GM21381 (cell line): ENCODE data around the gene CHMP6.

Experiments
- ATAC-seq: cut with Tn5 transposase; IDR thresholded peaks from one replicate; pipeline ENCODE4 v1.9.1; 2021; ENCODE audit warnings: mild to moderate bottlenecking, moderate library complexity; ENCODE audit not compliant: unreplicated experiment

The CHMP6 gene

DNA sequence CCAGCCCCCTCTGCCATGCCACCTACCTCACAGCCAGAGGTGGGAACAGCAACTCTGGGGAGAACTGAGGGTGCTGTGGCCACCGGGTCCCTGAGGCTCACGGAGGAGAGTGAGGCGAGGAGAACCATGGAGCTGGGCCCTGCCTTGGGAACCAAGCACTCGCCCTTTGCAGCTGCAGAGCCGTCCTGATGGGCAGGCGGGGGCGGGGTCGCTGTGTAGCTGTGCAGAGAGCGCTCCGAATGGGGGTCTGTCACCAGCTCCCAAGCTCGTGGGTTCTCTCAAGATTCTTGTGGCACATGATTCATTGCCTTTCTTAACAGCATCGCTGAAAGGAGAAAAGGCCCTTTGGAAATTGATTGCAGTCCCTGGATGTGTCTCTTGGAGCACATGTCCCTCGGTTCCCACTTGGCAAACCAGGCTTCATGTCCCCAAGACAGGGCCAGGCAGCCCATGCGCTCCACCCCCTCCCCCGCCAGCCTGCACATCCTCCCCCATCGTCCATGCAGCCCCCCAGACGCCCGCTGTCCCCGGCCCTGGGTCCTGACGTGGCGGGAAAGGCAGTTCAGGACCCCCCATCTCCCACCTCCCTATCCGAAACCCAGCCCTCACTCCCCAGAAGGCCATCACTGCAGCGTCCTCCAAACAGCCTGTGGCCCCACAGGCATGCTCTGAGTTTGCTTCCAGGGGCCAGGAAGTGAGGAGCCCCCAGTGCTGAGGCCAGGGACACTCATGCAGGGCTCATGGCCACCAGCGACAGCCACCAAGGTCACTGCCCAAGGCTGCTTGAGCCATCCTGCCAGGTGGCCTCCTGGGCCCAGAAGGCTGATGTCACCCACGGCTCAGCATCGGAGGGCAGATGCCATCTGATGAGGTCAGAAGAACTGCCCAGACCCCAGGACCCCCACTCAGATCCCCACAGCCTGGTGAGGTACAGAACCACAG lies 20.6 kb upstream of the CHMP6 start:
- ATAC-seq = no peak

DNA sequence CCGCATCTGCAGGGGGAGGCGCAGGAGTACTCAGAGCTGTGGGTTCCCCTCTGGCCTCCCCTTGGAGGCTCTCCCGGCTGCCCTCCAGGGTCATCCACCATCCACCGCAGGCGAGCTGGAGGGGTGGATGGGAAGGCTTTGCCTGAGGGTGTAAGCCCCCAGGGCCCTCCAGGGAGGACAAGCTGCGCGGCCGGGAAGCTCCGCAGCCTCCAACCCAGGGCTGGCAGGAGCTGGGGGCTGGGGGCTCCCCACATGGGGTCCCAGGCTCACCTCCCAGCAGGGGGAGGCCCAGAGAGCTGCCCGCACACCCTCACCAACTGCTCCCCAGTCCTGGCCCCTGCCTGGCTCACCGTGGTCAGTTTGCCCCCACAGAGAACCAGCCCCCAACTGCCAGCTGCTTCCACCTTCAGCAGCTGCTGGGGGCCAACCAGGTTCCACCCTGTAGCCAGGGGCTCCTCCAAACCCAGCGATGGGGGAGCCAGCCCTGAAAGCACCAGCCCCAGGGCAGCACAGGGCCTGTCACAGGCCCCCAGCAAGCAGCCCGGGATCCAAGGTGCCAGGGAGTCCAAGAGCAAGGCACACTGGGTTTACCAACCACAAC lies 19.8 kb upstream of the CHMP6 start:
- no peak for ATAC-seq

DNA sequence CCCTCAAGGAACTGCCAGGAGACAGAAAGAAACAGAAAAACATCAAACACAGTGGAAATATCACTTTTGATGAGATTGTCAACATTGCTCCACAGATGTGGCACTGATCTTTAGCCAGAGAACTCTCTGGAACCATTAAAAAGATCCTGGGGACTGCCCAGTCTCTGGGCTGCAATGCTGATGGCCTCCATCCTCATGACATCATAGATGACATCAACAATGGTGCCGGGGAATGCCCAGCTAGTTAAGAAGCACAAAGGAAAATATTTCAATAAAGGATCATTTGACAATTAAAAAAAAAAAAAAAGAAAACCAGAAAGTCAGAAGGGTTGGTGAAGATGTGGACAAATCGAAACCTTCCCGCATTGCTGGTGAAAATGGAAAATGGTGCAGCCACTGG lies 14.9 kb upstream of the CHMP6 start:
- ATAC-seq = no peak

- ATAC-seq = no peak
Measured at GRCh38 chr17:80977172-80977571, 14.5 kb upstream of the CHMP6 start.

DNA sequence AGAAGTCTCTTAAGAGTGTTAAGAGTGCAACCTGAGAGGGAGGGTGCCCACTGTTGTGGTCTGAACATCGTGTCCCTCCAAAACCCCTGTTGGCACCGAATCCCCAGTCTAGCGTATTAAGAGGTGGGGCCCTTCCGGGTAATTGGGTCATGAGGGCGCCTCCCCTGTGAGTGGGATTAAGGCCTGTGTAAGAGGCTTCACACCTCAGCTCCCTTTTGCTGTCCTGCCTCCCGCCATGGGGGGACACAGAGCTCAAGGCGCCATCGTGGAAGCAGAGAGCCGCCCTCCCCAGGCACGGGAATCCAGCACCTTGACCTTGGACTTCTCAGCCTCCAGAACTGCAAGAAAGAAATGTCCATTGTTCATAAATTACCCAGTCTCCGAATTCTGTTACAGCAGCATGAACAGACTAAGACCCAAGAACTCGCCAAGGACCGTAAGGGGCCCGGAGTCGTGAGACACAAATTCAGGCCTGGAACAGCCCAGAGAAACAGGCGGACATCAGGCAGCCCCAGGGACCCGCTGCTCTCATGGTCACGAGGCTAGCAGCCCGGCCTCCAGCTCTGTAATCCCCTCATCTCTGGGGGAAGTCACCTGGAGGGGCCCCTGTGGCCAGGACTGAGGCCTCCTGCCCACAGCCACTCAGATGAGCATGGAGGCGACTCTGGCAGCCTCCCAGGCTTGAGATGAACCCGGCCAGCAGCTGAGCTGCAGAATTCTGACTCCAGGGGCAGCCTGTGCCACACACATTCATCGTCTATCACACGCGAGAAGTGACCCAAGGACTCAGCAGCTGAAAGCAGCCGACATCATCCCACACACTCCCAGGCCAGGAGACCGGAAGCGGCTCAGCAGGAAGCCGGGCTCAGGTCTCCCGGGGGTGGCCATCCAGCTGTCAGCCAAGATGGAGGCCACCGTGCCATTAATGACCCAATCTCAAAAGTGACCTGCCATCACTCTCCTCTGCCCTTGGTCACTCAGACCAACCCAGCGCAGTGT lies 12.8 kb upstream of the CHMP6 start:
- no peak for ATAC-seq

GRCh38 chr17:80979547-80980378 lies 11.9 kb upstream of the CHMP6 start:
- no peak for ATAC-seq

DNA sequence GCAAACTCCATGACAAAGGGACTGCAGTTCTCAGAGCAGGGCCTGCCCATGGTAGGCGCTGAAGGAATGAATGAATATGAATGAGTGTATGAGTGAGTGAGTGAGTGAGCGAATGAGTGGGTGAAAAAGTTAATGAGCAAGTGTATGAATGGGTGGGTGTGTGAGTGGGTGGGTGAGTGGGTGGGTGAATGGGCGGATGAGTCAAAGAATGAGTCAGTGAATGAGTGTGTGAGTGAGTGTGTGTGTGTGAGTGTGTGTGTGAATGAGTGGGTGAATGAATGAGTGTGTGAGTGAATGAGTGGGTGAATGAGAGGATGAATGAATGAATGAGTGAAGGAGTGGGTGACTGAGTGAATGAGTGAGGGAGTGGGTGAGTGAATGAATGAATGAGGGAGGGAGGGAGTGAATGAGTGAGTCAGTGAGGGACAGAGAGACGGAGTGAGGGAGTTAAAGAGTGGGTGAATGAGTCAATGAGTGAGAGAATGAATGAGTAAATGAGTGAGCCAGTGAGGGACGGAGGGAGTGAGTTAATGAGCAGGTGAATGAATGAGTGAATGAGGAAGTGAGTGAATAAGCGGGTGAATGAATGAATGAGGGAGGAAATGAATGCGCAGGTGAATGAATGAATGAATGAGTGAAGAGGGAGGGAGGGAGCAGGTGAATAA lies 11.1 kb upstream of the CHMP6 start:
- no peak for ATAC-seq

- no peak for ATAC-seq
Measured at GRCh38 chr17:80981062-80981902, 10.4 kb upstream of the CHMP6 start.

GRCh38 chr17:80981929-80982425 lies 9.7 kb upstream of the CHMP6 start:
- ATAC-seq = no peak

GRCh38 chr17:80982426-80982974 lies 9.1 kb upstream of the CHMP6 start:
- ATAC-seq = no peak

- ATAC-seq = no peak
Measured at GRCh38 chr17:80983545-80983944, 8.1 kb upstream of the CHMP6 start.

- ATAC-seq = no peak
Measured at GRCh38 chr17:80984749-80985148, 6.9 kb upstream of the CHMP6 start.

DNA sequence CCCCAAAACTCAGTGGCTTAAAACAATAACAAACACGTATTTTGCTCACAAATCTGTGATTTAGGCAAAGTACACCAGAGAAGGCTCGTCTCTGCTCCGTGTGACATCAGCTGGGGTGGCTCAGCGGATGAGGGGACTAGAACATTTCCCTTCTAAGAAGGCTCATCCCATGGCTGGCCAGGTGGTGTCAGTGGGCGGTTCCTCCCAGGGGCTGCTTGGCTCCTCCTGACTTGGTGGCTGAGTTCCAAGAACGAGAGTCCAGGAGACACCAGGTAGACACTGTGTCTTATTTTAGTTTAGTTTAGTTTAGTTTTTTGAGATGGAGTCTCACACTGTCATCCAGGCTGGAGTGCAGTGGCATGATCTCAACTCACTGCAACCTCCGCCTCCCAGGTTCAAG lies 5.6 kb upstream of the CHMP6 start:
- ATAC-seq = no peak

DNA sequence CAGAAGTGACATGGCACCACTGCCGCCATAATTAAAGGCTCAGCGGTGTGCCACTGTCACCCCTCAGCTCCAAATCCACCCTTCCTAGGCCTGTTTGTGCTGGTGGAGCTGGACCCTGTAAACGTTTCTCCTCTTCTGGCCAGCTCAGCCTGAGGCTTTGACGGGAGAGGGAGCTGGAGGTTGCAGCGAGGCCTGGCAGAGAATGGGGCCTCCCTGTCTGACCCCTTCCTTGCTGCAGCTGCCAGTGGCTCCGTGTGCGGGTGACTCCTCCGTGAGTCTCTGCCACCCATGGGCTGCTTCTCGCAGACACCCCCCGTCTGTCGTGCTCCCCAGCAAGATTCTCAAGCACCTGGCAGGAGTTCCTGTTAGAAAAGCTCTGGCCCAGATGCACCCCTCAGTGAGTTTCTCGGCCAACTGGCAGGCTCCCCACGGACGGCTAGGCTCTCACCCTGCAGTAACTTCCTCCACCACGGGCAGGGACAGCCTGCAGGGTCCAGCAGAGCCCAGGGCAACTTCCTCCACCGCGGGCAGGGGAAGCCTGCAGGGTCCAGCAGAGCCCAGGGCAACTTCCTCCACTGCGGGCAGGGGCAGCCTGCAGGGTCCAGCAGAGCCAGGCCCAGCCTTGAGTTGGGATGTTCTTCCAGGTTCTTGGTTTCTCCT lies 4.7 kb upstream of the CHMP6 start:
- no peak for ATAC-seq

- no peak for ATAC-seq
Measured at GRCh38 chr17:80987941-80988461, 3.6 kb upstream of the CHMP6 start.

- no peak for ATAC-seq
Measured at GRCh38 chr17:80989586-80989913, 2.1 kb upstream of the CHMP6 start.

DNA sequence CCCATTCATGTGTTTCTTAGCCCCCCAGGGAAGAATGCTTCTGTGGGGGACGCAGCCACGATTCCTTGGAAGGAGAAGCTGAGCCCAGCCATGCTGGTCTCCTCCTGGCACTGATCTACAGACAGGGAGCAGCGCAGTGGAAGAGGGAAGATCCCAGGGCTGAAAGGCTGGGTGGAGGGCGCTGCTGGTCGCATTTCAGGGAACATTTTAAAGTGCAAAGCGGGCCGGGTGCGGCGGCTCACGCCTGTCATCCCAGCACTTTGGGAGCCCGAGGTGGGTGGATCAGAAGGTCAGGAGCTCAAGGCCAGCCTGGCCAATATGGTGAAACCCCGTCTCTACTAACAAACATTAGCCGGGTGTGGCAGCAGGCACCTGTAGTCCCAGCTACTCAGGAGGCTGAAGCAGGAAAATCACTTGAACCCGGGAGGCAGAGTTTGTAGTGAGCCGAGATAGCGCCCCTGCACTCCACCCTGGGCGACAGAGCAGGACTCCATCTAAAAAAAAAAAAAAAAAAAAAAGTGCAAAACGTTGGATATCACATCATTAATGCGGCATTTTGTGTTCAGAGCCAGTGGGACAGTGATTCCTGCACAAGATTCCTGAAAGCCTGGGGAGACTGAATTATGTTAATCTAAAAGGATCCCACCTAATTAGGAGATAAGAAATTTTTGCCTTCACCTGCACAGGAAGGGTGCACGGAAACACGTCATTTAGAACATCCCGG lies 558 bp upstream of the CHMP6 start:
- ATAC-seq = no peak
